HEK293 (cell line): ENCODE measurements around the gene BMX.

ENCODE experiments used
- MYNN ChIP-seq: fragments of 450-650 bp; formaldehyde crosslinking; IDR thresholded peaks from 2 replicates; pipeline ENCODE4 v1.5.1; 2016; ENCODE audit warnings: missing biosample characterization, missing genetic modification characterization, borderline replicate concordance
- SP2 ChIP-seq: fragments of 450-650 bp; formaldehyde crosslinking; IDR thresholded peaks from 2 replicates; pipeline ENCODE4 v1.5.1; 2016; ENCODE audit warnings: missing biosample characterization, missing genetic modification characterization
- SP3 ChIP-seq: fragments of 450-650 bp; formaldehyde crosslinking; IDR thresholded peaks from 2 replicates; pipeline ENCODE4 v1.5.1; 2016; ENCODE audit warnings: missing biosample characterization, missing genetic modification characterization
- SP7 ChIP-seq: fragments of 450-650 bp; formaldehyde crosslinking; IDR thresholded peaks from 2 replicates; pipeline ENCODE4 v1.5.1; 2016; ENCODE audit warnings: missing biosample characterization, missing genetic modification characterization
- YY1 ChIP-seq: fragments of 450-650 bp; formaldehyde crosslinking; IDR thresholded peaks from 2 replicates; pipeline ENCODE4 v1.5.1; 2018; ENCODE audit warnings: missing biosample characterization, missing genetic modification characterization
- ZNF2 ChIP-seq: fragments of 450-650 bp; formaldehyde crosslinking; IDR thresholded peaks from 2 replicates; pipeline ENCODE4 v1.5.1; 2016; ENCODE audit warnings: missing biosample characterization, missing genetic modification characterization
- ZNF596 ChIP-seq: fragments of 450-650 bp; IDR thresholded peaks from 2 replicates; pipeline ENCODE4 v1.5.0; 2018; ENCODE audit warnings: missing biosample characterization, mild to moderate bottlenecking, missing genetic modification characterization, moderate library complexity
- TF ChIP-seq, protein P1 (sequence below): fragments of 450-650 bp; formaldehyde crosslinking; IDR thresholded peaks from 2 replicates; pipeline ENCODE4 v1.5.1; 2016; ENCODE audit warnings: missing biosample characterization, missing genetic modification characterization
- TF ChIP-seq, protein P2 (sequence below): fragments of 450-650 bp; formaldehyde crosslinking; conservative IDR thresholded peaks from 2 replicates; pipeline ENCODE4 v1.5.1; 2016; ENCODE audit warnings: low read depth, missing biosample characterization, missing genetic modification characterization
- TF ChIP-seq, protein P3 (sequence below): fragments of 450-650 bp; formaldehyde crosslinking; IDR thresholded peaks from 2 replicates; pipeline ENCODE4 v1.5.1; 2017; ENCODE audit warnings: missing biosample characterization, missing genetic modification characterization

DNA sequence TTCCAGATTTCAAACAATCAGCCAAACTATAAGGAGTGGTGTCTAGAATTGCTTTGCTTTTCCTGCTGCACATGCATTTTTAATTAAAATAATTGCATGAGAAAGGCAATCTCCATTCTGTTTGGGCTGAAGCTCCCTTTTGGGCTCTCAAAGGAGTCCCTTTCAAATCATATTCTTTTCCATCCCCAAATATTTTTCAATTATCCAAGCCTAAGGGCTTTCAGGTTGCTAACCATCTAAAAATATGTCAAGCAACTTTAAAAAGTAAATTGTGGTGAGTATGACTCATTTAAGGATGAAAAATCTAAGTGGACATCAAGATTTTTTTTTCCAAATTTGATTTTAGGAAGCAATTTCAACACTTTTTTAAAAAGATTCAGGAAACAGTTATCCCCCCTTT is 35.9 kb upstream of the BMX start:
- no peak for TF ChIP-seq SP2
- TF ChIP-seq, protein P1, sequence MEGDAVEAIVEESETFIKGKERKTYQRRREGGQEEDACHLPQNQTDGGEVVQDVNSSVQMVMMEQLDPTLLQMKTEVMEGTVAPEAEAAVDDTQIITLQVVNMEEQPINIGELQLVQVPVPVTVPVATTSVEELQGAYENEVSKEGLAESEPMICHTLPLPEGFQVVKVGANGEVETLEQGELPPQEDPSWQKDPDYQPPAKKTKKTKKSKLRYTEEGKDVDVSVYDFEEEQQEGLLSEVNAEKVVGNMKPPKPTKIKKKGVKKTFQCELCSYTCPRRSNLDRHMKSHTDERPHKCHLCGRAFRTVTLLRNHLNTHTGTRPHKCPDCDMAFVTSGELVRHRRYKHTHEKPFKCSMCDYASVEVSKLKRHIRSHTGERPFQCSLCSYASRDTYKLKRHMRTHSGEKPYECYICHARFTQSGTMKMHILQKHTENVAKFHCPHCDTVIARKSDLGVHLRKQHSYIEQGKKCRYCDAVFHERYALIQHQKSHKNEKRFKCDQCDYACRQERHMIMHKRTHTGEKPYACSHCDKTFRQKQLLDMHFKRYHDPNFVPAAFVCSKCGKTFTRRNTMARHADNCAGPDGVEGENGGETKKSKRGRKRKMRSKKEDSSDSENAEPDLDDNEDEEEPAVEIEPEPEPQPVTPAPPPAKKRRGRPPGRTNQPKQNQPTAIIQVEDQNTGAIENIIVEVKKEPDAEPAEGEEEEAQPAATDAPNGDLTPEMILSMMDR (tag by site-specific recombination), result no peak
- TF ChIP-seq, protein P2, sequence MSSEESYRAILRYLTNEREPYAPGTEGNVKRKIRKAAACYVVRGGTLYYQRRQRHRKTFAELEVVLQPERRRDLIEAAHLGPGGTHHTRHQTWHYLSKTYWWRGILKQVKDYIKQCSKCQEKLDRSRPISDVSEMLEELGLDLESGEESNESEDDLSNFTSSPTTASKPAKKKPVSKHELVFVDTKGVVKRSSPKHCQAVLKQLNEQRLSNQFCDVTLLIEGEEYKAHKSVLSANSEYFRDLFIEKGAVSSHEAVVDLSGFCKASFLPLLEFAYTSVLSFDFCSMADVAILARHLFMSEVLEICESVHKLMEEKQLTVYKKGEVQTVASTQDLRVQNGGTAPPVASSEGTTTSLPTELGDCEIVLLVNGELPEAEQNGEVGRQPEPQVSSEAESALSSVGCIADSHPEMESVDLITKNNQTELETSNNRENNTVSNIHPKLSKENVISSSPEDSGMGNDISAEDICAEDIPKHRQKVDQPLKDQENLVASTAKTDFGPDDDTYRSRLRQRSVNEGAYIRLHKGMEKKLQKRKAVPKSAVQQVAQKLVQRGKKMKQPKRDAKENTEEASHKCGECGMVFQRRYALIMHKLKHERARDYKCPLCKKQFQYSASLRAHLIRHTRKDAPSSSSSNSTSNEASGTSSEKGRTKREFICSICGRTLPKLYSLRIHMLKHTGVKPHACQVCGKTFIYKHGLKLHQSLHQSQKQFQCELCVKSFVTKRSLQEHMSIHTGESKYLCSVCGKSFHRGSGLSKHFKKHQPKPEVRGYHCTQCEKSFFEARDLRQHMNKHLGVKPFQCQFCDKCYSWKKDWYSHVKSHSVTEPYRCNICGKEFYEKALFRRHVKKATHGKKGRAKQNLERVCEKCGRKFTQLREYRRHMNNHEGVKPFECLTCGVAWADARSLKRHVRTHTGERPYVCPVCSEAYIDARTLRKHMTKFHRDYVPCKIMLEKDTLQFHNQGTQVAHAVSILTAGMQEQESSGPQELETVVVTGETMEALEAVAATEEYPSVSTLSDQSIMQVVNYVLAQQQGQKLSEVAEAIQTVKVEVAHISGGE, result no peak
- TF ChIP-seq, protein P3, sequence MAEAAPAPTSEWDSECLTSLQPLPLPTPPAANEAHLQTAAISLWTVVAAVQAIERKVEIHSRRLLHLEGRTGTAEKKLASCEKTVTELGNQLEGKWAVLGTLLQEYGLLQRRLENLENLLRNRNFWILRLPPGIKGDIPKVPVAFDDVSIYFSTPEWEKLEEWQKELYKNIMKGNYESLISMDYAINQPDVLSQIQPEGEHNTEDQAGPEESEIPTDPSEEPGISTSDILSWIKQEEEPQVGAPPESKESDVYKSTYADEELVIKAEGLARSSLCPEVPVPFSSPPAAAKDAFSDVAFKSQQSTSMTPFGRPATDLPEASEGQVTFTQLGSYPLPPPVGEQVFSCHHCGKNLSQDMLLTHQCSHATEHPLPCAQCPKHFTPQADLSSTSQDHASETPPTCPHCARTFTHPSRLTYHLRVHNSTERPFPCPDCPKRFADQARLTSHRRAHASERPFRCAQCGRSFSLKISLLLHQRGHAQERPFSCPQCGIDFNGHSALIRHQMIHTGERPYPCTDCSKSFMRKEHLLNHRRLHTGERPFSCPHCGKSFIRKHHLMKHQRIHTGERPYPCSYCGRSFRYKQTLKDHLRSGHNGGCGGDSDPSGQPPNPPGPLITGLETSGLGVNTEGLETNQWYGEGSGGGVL (tag by site-specific recombination), result no peak
- TF ChIP-seq ZNF596, result no peak
- no peak for TF ChIP-seq ZNF2 (tag by site-specific recombination)
- no peak for TF ChIP-seq SP3 (tag by site-specific recombination)
- TF ChIP-seq YY1 (tag by site-specific recombination), result no peak
- TF ChIP-seq MYNN (tag by site-specific recombination), result no peak
- no peak for TF ChIP-seq SP7
